Fibroblast of lung (primary cell): ENCODE data around the gene CEACAM5.

Experiments used
- EZH2 ChIP-seq: IDR thresholded peaks from 2 replicates; pipeline ENCODE4 v1.5.1; 2012; ENCODE audit warnings: low read length, control low read depth, mild to moderate bottlenecking; ENCODE audit errors: missing control alignments
- TF ChIP-seq, protein P1 (sequence below), 2 donors: IDR thresholded peaks in 1 of 2; conservative IDR thresholded peaks in 1 of 2; 1 replicate in 1 of 2; 2 replicates in 1 of 2; pipeline ENCODE4 v1.5.1; 2011 to 2012; ENCODE audit warnings: low read length in 2 of 2, control low read depth in 1 of 2, inconsistent platforms in 1 of 2, low read depth in 1 of 2, mild to moderate bottlenecking in 1 of 2

DNA sequence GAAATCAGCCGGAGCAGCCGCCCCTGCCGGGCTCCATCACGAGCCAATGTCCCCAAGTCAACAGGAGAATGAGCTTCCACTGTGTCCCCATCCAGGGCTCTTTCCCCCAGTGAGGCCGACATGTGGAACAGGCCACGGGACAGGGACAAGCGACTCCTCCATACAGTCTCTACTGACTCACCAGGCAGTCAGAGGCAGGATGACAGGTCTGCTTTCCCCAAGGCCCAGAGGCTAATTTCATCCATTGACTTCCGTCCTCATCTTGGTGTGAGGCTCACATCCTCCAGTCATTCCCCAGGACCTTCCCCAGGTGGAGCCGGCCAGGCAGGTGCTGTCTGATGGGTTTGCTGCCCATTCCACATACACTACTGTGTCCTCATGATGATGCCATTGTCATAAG is 50.4 kb downstream of the CEACAM5 start:
- TF ChIP-seq, protein P1, sequence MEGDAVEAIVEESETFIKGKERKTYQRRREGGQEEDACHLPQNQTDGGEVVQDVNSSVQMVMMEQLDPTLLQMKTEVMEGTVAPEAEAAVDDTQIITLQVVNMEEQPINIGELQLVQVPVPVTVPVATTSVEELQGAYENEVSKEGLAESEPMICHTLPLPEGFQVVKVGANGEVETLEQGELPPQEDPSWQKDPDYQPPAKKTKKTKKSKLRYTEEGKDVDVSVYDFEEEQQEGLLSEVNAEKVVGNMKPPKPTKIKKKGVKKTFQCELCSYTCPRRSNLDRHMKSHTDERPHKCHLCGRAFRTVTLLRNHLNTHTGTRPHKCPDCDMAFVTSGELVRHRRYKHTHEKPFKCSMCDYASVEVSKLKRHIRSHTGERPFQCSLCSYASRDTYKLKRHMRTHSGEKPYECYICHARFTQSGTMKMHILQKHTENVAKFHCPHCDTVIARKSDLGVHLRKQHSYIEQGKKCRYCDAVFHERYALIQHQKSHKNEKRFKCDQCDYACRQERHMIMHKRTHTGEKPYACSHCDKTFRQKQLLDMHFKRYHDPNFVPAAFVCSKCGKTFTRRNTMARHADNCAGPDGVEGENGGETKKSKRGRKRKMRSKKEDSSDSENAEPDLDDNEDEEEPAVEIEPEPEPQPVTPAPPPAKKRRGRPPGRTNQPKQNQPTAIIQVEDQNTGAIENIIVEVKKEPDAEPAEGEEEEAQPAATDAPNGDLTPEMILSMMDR (conservative IDR thresholded peaks at IDR 0.05 in 1 of 2, IDR thresholded peaks at IDR 0.05 in 1 of 2; ENCODE audit: low read depth in 1 of 2, low read length in 2 of 2), result no peak
- no peak for TF ChIP-seq EZH2
